GM13976 (cell line): ENCODE data around the gene TUB.

ENCODE experiments used
- DNase-seq: peaks from one replicate; pipeline ENCODE4 v3.0.0; 2012; ENCODE audit warnings: low spot score
- CTCF ChIP-seq: IDR thresholded peaks from 2 replicates; pipeline ENCODE4 v1.5.1; 2012; ENCODE audit warnings: borderline replicate concordance, mild to moderate bottlenecking; ENCODE audit not compliant: insufficient read depth; ENCODE audit errors: extremely low read depth, missing control alignments, control extremely low read depth
- in situ Hi-C: fragments of 300-500 bp; cut with MboI; formaldehyde crosslinking; loops from one replicate; pipeline ENCODE4 v1.12.0; 2022; ENCODE audit warnings: low sequenced_read_pairs, mixed read lengths, inconsistent platforms; ENCODE audit not compliant: unreplicated experiment

TUB gene

DNA sequence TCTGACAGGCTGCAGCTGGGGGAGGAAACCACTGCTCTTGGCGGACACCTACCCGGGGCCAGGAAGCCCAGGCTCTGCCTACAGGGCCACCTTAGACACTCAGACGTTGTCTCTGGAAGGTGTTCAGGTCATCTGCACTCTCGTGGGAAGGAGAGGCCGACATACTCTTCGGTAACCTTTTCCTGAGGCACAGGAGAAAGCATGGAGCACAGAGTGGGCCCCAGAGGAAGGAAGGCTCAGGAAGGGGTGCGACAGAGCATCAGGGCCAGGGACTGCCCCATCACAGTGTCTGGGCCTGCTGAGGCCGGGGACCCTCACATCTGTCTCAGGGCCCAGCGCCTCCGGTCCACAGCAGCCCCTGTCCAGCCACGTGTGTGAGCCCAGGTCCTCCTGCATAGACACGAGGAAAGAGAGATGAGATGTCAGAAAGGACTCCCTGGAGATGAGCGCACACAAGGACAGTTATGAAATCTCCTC is 18.2 kb upstream of the TUB start:
- in situ Hi-C loops, result no loop called here
- no peak for TF ChIP-seq CTCF
- no peak for DNase-seq

DNA sequence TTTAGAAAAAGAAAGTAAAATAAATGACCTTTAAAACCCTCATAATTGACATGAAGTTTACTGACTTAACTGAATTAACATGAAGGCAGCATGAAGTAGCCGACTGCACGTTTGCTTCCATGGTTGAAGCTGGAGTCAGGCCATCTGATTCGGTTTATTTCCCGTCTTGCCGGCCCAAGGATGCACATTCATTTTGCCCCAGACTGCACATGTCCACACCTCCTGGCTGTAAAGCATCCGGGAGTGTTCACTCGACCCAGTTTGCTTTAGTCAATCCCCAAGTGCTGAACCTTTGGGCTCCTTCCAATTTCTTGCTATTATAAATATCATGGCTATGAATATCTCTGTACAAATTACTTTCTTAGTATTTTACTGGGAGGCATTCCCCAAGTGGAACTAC is 17.7 kb upstream of the TUB start:
- in situ Hi-C loops, result no loop called here
- no peak for TF ChIP-seq CTCF

DNA sequence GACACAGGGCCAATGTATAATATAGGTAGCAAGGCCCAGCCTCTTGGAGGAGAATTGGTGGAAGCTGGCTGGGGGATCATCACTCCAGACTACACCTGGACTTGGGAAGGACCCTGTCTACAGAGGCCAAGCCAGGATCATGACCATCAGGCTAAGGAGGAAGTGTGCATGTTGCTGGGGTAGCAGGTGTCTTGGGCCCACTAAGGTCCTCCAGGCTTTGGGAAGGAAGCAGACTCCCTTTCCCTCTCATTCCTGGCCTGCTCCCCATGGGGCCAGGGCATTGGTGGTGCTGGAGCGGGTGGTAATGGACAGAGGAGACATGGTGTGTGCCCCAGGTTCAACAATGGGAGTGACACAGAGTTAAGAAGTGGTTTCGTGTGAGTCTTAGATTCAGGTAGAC is 16.0 kb upstream of the TUB start:
- no peak for TF ChIP-seq CTCF
- no peak for DNase-seq
- in situ Hi-C loops, result no loop called here

More for the DNA sequence above, 17.7 kb upstream of the TUB start:
- DNase-seq, result no peak

- TF ChIP-seq CTCF, result no peak
- in situ Hi-C loops, result no loop called here
- no peak for DNase-seq
Measured at GRCh38 chr11:8066036-8066910, 14.7 kb upstream of the TUB start.

DNA sequence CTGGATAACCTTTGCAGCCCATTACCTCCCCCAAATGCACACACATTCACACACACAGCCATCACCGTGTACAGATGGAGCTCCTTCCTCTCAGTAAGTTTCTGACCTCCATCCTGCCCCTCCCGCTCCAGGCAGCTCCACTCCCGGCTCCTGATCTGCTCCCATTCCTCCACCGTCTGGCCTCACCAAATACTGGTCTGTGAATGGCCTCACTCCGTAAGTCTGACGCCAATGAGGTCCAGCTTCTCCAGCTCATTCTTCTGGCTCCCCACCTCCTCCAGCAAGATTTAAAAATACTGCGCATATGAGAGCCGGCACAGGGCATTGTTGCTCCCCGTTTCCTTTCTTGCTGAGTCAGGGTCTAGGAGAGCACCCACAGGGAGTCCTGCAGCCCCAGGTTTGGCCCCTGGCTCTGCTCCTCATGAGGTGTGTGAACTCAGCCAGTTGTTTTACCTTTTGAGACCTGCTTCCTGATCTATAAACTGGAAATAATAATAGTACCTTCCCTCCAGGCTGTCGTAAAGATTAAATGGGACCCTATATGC is 14.0 kb upstream of the TUB start:
- DNase-seq, result no peak
- in situ Hi-C loops, result no loop called here
- no peak for TF ChIP-seq CTCF

DNA sequence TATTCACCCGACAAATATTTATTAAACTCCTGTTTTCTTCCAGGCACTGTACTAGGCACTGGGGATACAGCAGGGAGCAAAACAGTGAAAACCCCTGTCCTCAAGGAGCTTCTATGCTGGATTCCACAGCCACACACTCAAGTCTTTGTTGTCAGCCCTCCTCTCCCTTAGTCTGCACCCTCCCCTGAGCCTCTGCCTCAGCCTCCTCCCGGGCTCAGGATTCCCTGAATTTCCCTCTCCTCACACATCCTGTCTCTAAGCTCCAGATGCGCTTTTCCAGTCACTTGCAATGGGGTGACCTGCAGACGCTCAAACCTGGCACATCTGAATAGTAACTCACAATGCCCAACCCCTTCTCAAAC is 13.5 kb upstream of the TUB start:
- DNase-seq, result no peak
- TF ChIP-seq CTCF, result no peak
- in situ Hi-C loops, result no loop called here
